Measurements from ENCODE around the gene CDK16. TPM values are rescaled to one million over a fixed set of nuclear protein-coding genes. Genes with fewer than 3 reads are reported as not detected.

The CDK16 gene
- total and polyA plus RNA-seq, 8 donors: 29.9 to 47.9 (median 37.1) TPM

DNA sequence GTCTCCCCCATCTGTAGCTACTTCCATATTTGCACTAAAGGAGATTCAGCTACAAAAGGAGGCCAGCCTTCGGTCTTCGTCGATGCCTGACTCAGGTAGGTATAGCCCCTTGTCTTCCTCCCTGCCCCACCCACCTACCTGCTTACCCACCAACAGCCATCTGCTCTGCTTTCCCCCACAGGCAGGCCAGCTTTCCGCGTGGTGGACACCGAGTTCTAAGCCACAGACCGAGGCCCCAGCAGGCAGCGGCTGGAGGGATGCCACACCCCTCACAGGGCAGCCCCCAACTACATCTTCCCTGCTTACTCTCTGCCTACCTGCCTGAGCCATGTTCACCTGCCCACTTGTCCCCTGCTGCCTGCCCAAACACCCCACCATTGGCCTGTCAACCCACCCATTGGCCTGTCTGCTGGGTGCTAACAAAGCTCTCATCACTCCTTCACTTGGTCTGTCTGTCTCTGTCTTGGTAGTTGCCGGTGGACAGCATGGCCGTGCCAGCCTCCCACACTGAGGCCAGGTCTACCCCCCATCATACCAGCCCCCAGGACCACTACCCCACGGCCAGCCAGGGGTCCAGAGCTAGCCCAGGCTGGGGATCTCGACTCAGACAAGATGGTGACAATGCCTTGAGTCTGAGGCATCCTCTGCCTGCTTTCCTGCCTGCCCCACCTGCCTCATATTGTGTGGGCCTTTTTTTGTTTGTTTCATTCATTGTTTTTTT is 10.2 kb downstream of the CDK16 start:
- Histone ChIP-seq H3K36me3 (peaks cover 0 to 31% (median 5%) of the 10 kb centered on the region in 3 donors), H3K27ac (no peak overlapping the region), H3K9me3 (no peaks in the 10 kb centered on the region), H3K4me1 (no peaks in the 10 kb centered on the region), H3K27me3 (peaks cover 0 to 4% (median 0%) of the 10 kb centered on the region in 4 donors), H3K4me3 (no peak overlapping the region)
- ATAC-seq (no peak), DNase-seq (peak in 1 of 6 donors; percentile 54), FAIRE-seq (no peak)
- 90 to 96% methylated on average over 12 of the region's 12 CpGs for WGBS, 2 donors
- TF ChIP-seq, protein P1, sequence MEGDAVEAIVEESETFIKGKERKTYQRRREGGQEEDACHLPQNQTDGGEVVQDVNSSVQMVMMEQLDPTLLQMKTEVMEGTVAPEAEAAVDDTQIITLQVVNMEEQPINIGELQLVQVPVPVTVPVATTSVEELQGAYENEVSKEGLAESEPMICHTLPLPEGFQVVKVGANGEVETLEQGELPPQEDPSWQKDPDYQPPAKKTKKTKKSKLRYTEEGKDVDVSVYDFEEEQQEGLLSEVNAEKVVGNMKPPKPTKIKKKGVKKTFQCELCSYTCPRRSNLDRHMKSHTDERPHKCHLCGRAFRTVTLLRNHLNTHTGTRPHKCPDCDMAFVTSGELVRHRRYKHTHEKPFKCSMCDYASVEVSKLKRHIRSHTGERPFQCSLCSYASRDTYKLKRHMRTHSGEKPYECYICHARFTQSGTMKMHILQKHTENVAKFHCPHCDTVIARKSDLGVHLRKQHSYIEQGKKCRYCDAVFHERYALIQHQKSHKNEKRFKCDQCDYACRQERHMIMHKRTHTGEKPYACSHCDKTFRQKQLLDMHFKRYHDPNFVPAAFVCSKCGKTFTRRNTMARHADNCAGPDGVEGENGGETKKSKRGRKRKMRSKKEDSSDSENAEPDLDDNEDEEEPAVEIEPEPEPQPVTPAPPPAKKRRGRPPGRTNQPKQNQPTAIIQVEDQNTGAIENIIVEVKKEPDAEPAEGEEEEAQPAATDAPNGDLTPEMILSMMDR (IDR thresholded peaks at IDR 0.05): no peak
- intact Hi-C loops (cut with DNase I): no loop called here

DNA sequence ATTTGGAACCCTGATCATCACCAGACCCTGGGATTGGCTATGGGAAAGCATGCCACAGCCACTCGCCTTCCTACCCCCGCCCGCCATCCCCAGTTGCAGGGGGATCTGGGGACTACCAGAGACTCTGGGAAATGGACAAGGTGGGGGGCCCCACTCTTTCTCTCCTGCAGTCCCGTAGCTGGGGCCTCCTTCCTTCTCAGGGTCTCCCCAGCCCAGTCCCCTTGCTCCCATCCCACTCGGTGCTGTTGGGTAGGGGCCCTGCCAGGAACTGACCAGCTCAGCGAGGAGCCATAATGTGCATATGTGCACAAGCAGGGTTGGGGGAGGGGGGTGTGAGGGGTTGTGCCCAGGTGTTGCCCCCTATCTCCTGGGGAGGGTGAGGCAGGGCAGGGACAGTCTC is 10.9 kb downstream of the CDK16 start:
- intact Hi-C loops (cut with DNase I): no loop called here
- 96 to 100% methylated on average over 6 of the region's 6 CpGs for WGBS, 2 donors
- FAIRE-seq: no peak
- DNase-seq: peak in 1 of 6 donors; percentile 49
- H3K4me3 ChIP-seq: no peak overlapping the region
- TF ChIP-seq, protein P1 (IDR thresholded peaks at IDR 0.05): no peak
- no peaks in the 10 kb centered on the region for H3K9me3 ChIP-seq
- H3K27me3 ChIP-seq: peaks cover 0 to 6% (median 0%) of the 10 kb centered on the region in 4 donors
- peaks cover 0 to 24% (median 5%) of the 10 kb centered on the region in 3 donors for H3K36me3 ChIP-seq
- no peaks in the 10 kb centered on the region for H3K4me1 ChIP-seq
- no peak overlapping the region for H3K27ac ChIP-seq
- no peak for ATAC-seq

DNA sequence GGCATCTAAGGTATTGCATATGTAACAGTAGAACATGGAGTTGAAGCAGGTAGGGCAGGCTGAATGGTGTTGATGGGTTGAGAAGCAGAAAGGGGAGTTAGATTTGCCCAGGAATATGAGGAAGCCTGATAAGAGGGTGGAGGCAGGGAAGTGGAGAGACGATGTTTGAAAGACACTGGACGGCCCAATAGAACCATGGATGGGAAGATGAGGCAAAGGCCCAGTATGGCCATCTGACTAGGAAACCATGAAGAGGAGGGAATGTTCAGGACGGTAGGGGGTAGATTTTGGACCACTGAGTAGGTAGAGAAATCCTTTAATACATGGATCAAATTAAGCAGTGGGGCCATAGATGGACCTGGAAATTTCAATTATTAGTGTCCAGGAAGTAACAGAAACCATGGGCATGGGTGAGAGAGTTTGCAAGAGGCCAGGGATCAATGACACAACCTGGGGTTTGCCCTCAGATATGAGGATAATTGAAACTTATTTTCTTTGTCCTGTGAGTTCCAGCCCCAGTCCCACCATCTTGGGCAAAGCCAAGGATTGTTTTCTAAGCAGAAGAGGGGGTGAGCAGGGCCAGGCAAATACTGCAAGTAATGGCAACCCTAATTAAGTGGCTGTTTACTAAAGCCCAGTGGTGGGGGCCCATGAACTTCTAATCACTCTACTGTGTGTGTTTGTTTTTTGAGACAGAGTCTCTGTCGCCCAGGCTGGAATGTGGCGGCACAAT is 11.8 kb downstream of the CDK16 start:
- intact Hi-C loops (cut with DNase I): no loop called here
- 85 to 95% methylated on average over 5 of the region's 5 CpGs for WGBS, 2 donors
- H3K36me3 ChIP-seq: peaks cover 0 to 15% (median 0%) of the 10 kb centered on the region in 3 donors
- FAIRE-seq (no peak), DNase-seq (peak in 1 of 6 donors; percentile 27), ATAC-seq (no peak)
- peaks cover 0 to 10% (median 0%) of the 10 kb centered on the region in 4 donors for H3K27me3 ChIP-seq
- H3K9me3 ChIP-seq: no peaks in the 10 kb centered on the region
- H3K27ac ChIP-seq: no peak overlapping the region
- no peaks in the 10 kb centered on the region for H3K4me1 ChIP-seq
- TF ChIP-seq, protein P1 (IDR thresholded peaks at IDR 0.05): no peak
- H3K4me3 ChIP-seq: no peak overlapping the region

- DNase-seq (no peak), FAIRE-seq (no peak), ATAC-seq (no peak)
- Histone ChIP-seq H3K36me3 (peaks cover 0 to 8% (median 0%) of the 10 kb centered on the region in 3 donors), H3K4me1 (no peaks in the 10 kb centered on the region), H3K9me3 (no peaks in the 10 kb centered on the region), H3K27ac (no peak overlapping the region), H3K4me3 (no peak overlapping the region), H3K27me3 (peaks cover 0 to 10% (median 0%) of the 10 kb centered on the region in 4 donors)
- 58 to 64% methylated on average over 2 of the region's 2 CpGs for WGBS, 2 donors
- TF ChIP-seq, protein P1 (IDR thresholded peaks at IDR 0.05): no peak
- intact Hi-C loops (cut with DNase I): no loop called here
These were observed 12.7 kb downstream of the CDK16 start for GRCh38 chrX:47231167-47231566.

Measured in pancreas (tissue), 10 donors.